ENCODE results near the gene WDR70. TPM values are rescaled to one million over a fixed set of nuclear protein-coding genes. Genes with fewer than 3 reads are reported as not detected.

The WDR70 gene
- total and polyA plus RNA-seq, 2 of the 8 experiments (the other 6 are each of a cell fraction or from before 2014, with no cell fraction given) = 10.6 to 37.4 TPM

- TF ChIP-seq CBX5 (IDR thresholded peaks at IDR 0.05; ENCODE audit: low read depth, low read length) (no peak), YY1 (IDR thresholded peaks at IDR 0.05; ENCODE audit: low read depth, low read length) (no peak), EP300 (IDR thresholded peaks at IDR 0.05; ENCODE audit: borderline replicate concordance in 1 of 2, low read depth in 2 of 2, low read length in 2 of 2) (no peak), SP1 (IDR thresholded peaks at IDR 0.05; ENCODE audit: low read depth, low read length) (no peak), ASH2L (IDR thresholded peaks at IDR 0.05; ENCODE audit: low read length) (no peak), RBBP5 (IDR thresholded peaks at IDR 0.05; ENCODE audit: borderline replicate concordance, low read depth, low read length) (no peak), TAF1 (IDR thresholded peaks at IDR 0.05; ENCODE audit: low read depth, low read length) (no peak)
- TF ChIP-seq, protein P1, sequence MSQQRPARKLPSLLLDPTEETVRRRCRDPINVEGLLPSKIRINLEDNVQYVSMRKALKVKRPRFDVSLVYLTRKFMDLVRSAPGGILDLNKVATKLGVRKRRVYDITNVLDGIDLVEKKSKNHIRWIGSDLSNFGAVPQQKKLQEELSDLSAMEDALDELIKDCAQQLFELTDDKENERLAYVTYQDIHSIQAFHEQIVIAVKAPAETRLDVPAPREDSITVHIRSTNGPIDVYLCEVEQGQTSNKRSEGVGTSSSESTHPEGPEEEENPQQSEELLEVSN (IDR thresholded peaks at IDR 0.05) = no peak
Observed at GRCh38 chr5:37734114-37734513, 355.0 kb downstream of the WDR70 start (continued).
